ENCODE results near the gene NDUFB10.
"Not testable (repeated sequence)": the region's sequence is repeated elsewhere in the genome, so short reads cannot be mapped to it uniquely, and the experiment has no call there.

NDUFB10 gene

GRCh38 chr16:1959269-1960039 is at the start of gene NDUFB10:
Gene NDUFB10, plus strand, starts transcription at chr16:1959538. Its CDS starts 87 bp downstream, at chr16:1959625.
- peak; percentile 93 for DNase-seq

- DNase-seq: no peak
These were observed 49.6 kb upstream of the NDUFB10 start for GRCh38 chr16:1909561-1910231.

GRCh38 chr16:1911467-1912214 is 47.7 kb upstream of the NDUFB10 start:
- no peak for DNase-seq

- no peak for DNase-seq
These were observed 47.2 kb upstream of the NDUFB10 start for GRCh38 chr16:1912215-1912543.

GRCh38 chr16:1913327-1914083 is 45.8 kb upstream of the NDUFB10 start:
- DNase-seq: no peak

- DNase-seq: no peak
These were observed 45.2 kb upstream of the NDUFB10 start for GRCh38 chr16:1914084-1914608.

GRCh38 chr16:1914988-1915387 is 44.4 kb upstream of the NDUFB10 start:
- DNase-seq: no peak

GRCh38 chr16:1915732-1916639 is 43.4 kb upstream of the NDUFB10 start:
- DNase-seq: no peak

GRCh38 chr16:1916640-1916990 is 42.7 kb upstream of the NDUFB10 start:
- no peak for DNase-seq

- no peak for DNase-seq
These were observed 42.2 kb upstream of the NDUFB10 start for GRCh38 chr16:1917056-1917664.

- no peak for DNase-seq
These were observed 41.5 kb upstream of the NDUFB10 start for GRCh38 chr16:1917665-1918350.

GRCh38 chr16:1918351-1919326 is 40.7 kb upstream of the NDUFB10 start, which contains the start of gene HS3ST6:
Gene HS3ST6, minus strand, starts transcription at chr16:1918415. Its CDS starts 92 bp downstream, at chr16:1918323.
- no peak for DNase-seq

- DNase-seq: no peak
These were observed 39.9 kb upstream of the NDUFB10 start for GRCh38 chr16:1919327-1919998.

GRCh38 chr16:1920122-1920521 is 39.2 kb upstream of the NDUFB10 start:
- not testable (repeated sequence) for DNase-seq

- DNase-seq: no peak
These were observed 38.6 kb upstream of the NDUFB10 start for GRCh38 chr16:1920727-1921171.

GRCh38 chr16:1922357-1922756 is 37.0 kb upstream of the NDUFB10 start:
- DNase-seq: no peak

- DNase-seq: peak; percentile 15
These were observed 35.9 kb upstream of the NDUFB10 start for GRCh38 chr16:1923299-1924034.

- DNase-seq: no peak
These were observed 35.2 kb upstream of the NDUFB10 start for GRCh38 chr16:1924095-1924494.
